ENCODE data around the gene ZNF488.

GRCh38 chr10:47337310-47337709, 46.8 kb downstream of the ZNF488 start:
- TF ChIP-seq CTCF (IDR thresholded peaks at IDR 0.05), result no peak
- TF ChIP-seq POLR2A (IDR thresholded peaks at IDR 0.05; ENCODE audit: low read depth), result no peak

Data from esophagus muscularis mucosa (tissue), 3 donors.